Heart right ventricle (tissue), 16 donors: ENCODE results near the gene JMJD4. TPM values are rescaled to one million over a fixed set of nuclear protein-coding genes. Genes with fewer than 3 reads are reported as not detected.

ENCODE experiments used
- ATAC-seq, 8 donors: fragments of 200-7000 bp; cut with Tn5 transposase; one replicate each; pipeline ENCODE4 v1.9.1; 2020; ENCODE audit warnings: mild to moderate bottlenecking in 8 of 8, moderate library complexity in 8 of 8, moderate number of reproducible peaks in 1 of 8
- DNase-seq, 2 donors: peaks; one replicate each; pipeline ENCODE4 v3.0.0-alpha.2; 2020
- H3K27ac ChIP-seq, 10 donors: fragments of 200-600 bp; sonication (generic) in 2 of 10; one replicate each; pipeline versions ENCODE4 v1.5.0 to v1.8.0; 2020 to 2022; ENCODE audit warnings: mild to moderate bottlenecking in 3 of 10
- H3K27me3 ChIP-seq, 7 donors: fragments of 200-600 bp; one replicate each; pipeline ENCODE4 v1.8.0; 2021 to 2022; ENCODE audit warnings: mild to moderate bottlenecking in 2 of 7
- H3K36me3 ChIP-seq, 9 donors: fragments of 200-600 bp; sonication (generic) in 1 of 9; one replicate each; pipeline versions ENCODE4 v1.5.0 to v1.8.0; 2020 to 2022; ENCODE audit warnings: mild to moderate bottlenecking in 2 of 9
- H3K4me1 ChIP-seq, 9 donors: fragments of 200-600 bp; sonication (generic) in 1 of 9; one replicate each; pipeline versions ENCODE4 v1.5.0 to v1.8.0; 2020 to 2022; ENCODE audit warnings: mild to moderate bottlenecking in 4 of 9
- H3K4me3 ChIP-seq, 10 donors: fragments of 200-600 bp; sonication (generic) in 2 of 10; one replicate each; pipeline versions ENCODE4 v1.5.0 to v1.8.0; 2020 to 2022; ENCODE audit warnings: mild to moderate bottlenecking in 7 of 10, moderate library complexity in 2 of 10
- H3K9me3 ChIP-seq, 11 donors: fragments of 200-600 bp in 10 of 11; sonication (generic) in 2 of 11; one replicate each; pipeline versions ENCODE4 v1.5.0 to v1.8.0; 2013 to 2022; ENCODE audit warnings: mild to moderate bottlenecking in 2 of 11, control low read depth in 1 of 11, moderate library complexity in 1 of 11
- CTCF ChIP-seq, 9 donors: fragments of 200-600 bp; sonication (generic) in 2 of 9; IDR thresholded peaks; one replicate each; pipeline versions ENCODE4 v1.5.0 to v1.8.0; 2021 to 2022; ENCODE audit warnings: antibody characterized with exemption in 9 of 9, mild to moderate bottlenecking in 5 of 9, moderate library complexity in 1 of 9
- WGBS, 2 donors: extraction: QIAGEN DNeasy Blood & Tissue Kit; methylation state at CpG; one replicate each; pipeline ENCODE4 v1.1.7; 2013; ENCODE audit warnings: inconsistent platforms in 1 of 2; 5-methylcytosine and 5-hydroxymethylcytosine counted together
- intact Hi-C, 10 donors: fragments of 100-400 bp; cut with DNase I; formaldehyde crosslinking; loops; one replicate each; pipeline versions ENCODE4 v1.11.1 to v1.14.2; 2022
- polyA plus RNA-seq, 2 donors: library from polyadenylated mRNA; stranded (reverse); fragments of 200-250 nt; gene quantifications; one replicate each; pipeline ENCODE4 v1.2.3, GENCODE V29; 2013
- total RNA-seq, 10 donors: library from RNA; stranded (reverse); fragmentation: NEBNext Ultra II Directional in 3 of 10; extraction: Animal tissue kit (Norgen Biotek cat#: 25700) in 3 of 10; gene quantifications; one replicate each; pipeline versions ENCODE4 v1.2.1 to v1.2.4, GENCODE V29; 2021 to 2023
- donor health status: Arrhythmogenic right ventricular cardiomyopathy.
- donor health status: ischemic (EF 13 %, LVEDD 7.1; RV severe dilation, severe dysfunction).
- donor health status: healthy with polysubstance abuse.
- donor health status: DM: no; HTN: yes; CAD: no.
- donor health status: DM: no; HTN: no; CAD: no.
- donor health status: ischemic (EF 25% LVEDD 6.9; RV normal size, moderate dysfunction).
- donor health status: ischemic (EF 25% LVEDD 5.7; RV mildly dilated, moderate dysfunction).
- donor health status: healthy.
- donor health status: DM: yes; HTN: yes; CAD: no.
- donor health status: Ischemic cardiomyopathy.
- donor health status: ischemic (EF 35%, LVEDD 5.7; RV mildly dilated, moderate dysfunction).
- donor health status: nonischemic (EF 11% LVEDD 7.7; RV severe dilation, severe dysfunction).
- donor health status: DM: yes; HTN: yes; CAD: no.
- donor health status: PGD.
- donor health status: ischemic (EF 29% LVEDD 5.4; RV normal size, mild dysfunction).
- donor health status: nonischemic (EF 23%, LVEDD 6.1; RV moderate dilation, normal function).

Gene JMJD4
- total and polyA plus RNA-seq, 12 donors = 7.6 to 13.4 (median 10.6) TPM

GRCh38 chr1:227766015-227766634 lies 31.0 kb upstream of the JMJD4 start:
- peak overlapping the region in 1 of 10 donors; percentile 69 for H3K27ac ChIP-seq
- peaks cover 11 to 51% (median 27%) of the 10 kb centered on the region in 9 donors for H3K4me1 ChIP-seq
- ATAC-seq (peak in 1 of 8 donors; percentile 10), DNase-seq (no peak)
- no peak overlapping the region for H3K4me3 ChIP-seq
- H3K36me3 ChIP-seq = peaks cover 0 to 82% (median 36%) of the 10 kb centered on the region in 9 donors
- no peaks in the 10 kb centered on the region for H3K27me3 ChIP-seq
- H3K9me3 ChIP-seq = no peaks in the 10 kb centered on the region
- TF ChIP-seq CTCF (IDR thresholded peaks at IDR 0.05) = no peak
- WGBS, 2 donors = 76 to 78% methylated on average over 17 of the region's 17 CpGs
- intact Hi-C loops = loop anchor here in 2 of 10 donors (10.0 kb wide), 1 partner anchor 281 kb away; no protein-coding TSS in a partner anchor

DNA sequence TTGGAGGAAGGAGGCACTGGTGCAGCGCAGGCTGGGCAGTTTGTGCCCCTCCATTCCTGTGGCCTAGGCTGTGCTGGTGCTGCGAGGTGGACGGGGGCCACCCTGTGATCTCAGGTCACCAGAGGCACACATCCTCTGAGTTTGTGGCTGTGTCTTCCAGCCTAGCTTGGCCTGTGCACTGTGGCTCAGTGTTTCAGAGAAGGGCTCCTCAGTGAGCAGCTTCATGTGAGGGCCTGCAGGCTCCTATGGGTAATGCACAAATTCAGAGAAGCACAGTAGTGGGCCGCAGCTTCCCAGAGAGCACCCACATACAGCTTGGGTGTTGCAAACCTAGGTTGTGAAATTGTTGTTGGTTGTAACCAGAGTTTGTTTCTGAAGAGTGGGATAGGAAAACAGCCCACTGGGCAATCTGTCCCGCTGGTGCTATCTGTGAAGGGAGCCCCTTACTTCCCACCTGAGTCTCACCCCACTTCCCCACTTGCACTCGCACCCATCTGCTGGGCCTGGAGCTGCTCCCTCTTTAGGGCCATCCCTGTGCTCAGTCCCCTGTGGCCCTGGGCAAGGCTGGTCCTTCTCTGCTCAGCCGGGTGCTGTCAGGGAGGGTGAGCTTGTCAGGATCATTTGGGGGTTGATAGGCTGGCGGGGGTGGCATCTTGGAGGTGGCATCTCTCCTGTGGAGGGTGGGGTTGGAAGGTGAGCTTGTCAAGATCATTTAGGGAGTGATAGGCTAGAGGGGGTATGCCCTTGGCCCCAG lies 30.3 kb upstream of the JMJD4 start:
- 96% methylated on average over 8 of the region's 8 CpGs for WGBS, 2 donors
- Histone ChIP-seq H3K27ac (peak overlapping the region in 1 of 10 donors; percentile 69), H3K4me3 (no peak overlapping the region), H3K27me3 (no peaks in the 10 kb centered on the region), H3K4me1 (peaks cover 11 to 51% (median 29%) of the 10 kb centered on the region in 9 donors), H3K9me3 (no peaks in the 10 kb centered on the region), H3K36me3 (peaks cover 0 to 82% (median 36%) of the 10 kb centered on the region in 9 donors)
- no peak for DNase-seq
- intact Hi-C loops = loop anchor here in 2 of 10 donors (10.0 kb wide), 1 partner anchor 281 kb away; no protein-coding TSS in a partner anchor
- no peak for TF ChIP-seq CTCF (IDR thresholded peaks at IDR 0.05)
- no peak for ATAC-seq

- Histone ChIP-seq H3K27ac (peak overlapping the region in 2 of 10 donors; percentile 28 to 91), H3K4me3 (no peak overlapping the region), H3K27me3 (no peaks in the 10 kb centered on the region), H3K36me3 (peaks cover 0 to 82% (median 26%) of the 10 kb centered on the region in 9 donors), H3K4me1 (peaks cover 11 to 56% (median 41%) of the 10 kb centered on the region in 9 donors), H3K9me3 (no peaks in the 10 kb centered on the region)
- no peak for TF ChIP-seq CTCF (IDR thresholded peaks at IDR 0.05)
- intact Hi-C loops = loop anchor here in 5 of 10 donors (5.0 to 10.0 kb wide), 3 partner anchors 183 to 282 kb away; partner anchors contain the start of gene WNT9A (in 2 of the 5)
- ATAC-seq = no peak
- 87 to 88% methylated on average over 7 of the region's 7 CpGs for WGBS, 2 donors
- no peak for DNase-seq
These were observed 28.9 kb upstream of the JMJD4 start for GRCh38 chr1:227764019-227764391.

DNA sequence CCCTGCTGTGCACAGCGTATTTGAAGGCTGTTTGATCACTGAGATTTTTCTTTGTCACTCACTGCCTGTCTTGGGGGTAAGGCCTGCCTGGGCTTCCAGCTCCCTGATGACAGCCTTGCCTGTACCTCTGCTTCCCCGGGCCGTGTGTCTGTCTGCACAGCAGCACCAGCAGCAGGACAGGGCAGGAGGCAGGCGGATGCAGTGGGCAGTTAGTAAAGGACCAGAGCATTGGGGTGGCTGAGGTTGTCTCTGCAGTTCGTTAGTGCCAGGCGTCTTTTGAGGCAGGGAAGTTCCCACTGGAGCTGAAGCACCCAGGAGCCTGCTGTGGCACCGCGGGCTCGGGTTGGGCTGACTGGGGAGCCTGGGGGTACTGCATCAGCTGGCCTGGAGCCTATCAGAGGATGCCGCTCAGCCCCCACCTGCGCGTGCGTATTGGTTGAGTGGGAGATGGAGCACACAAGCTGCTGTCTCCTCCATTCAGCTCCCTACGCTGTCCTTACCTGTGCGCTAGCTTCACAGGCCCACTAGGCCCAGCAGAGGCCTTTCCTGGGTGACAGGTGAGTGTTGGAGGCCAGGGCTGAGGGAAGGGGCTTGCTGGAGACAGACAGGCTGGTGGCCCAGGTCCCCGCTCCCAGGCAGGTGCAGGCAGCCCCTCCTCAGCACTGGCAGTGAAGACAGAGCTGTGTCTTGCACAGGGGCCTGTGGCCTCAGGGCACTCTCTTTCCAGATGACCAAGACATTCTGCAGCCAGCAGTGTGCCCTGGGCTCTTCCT lies 28.3 kb upstream of the JMJD4 start:
- Histone ChIP-seq H3K36me3 (peaks cover 0 to 80% (median 21%) of the 10 kb centered on the region in 9 donors), H3K27me3 (no peaks in the 10 kb centered on the region), H3K4me1 (peaks cover 11 to 61% (median 46%) of the 10 kb centered on the region in 9 donors)

More for the DNA sequence above, 28.3 kb upstream of the JMJD4 start:
- no peak overlapping the region for H3K4me3 ChIP-seq
- intact Hi-C loops = loop anchor here in 8 of 10 donors (2.0 to 10.0 kb wide), 4 partner anchors 183 to 281 kb away; partner anchors contain the start of gene WNT9A (in 6 of the 8)
- no peak for TF ChIP-seq CTCF (IDR thresholded peaks at IDR 0.05)
- no peak for ATAC-seq
- WGBS, 2 donors = 92 to 95% methylated on average over 16 of the region's 16 CpGs
- H3K9me3 ChIP-seq = no peaks in the 10 kb centered on the region
- no peak for DNase-seq
- H3K27ac ChIP-seq = peak overlapping the region in 8 of 10 donors; percentile 5 to 91 (median 63)
